Loucy (cell line): ENCODE data around the gene NUP54.

Source experiments
- EZH2phosphoT487 ChIP-seq: fragments of 200-600 bp; IDR thresholded peaks from 2 replicates; pipeline ENCODE4 v1.6.1; 2018; ENCODE audit warnings: antibody characterized with exemption, mild to moderate bottlenecking, moderate library complexity, borderline replicate concordance
- TF ChIP-seq, protein P1 (sequence below): fragments of 200-600 bp; sonication (generic); conservative IDR thresholded peaks from 2 replicates; pipeline ENCODE4 v1.5.1; 2014; ENCODE audit warnings: mild to moderate bottlenecking, antibody characterized with exemption, low read length

DNA sequence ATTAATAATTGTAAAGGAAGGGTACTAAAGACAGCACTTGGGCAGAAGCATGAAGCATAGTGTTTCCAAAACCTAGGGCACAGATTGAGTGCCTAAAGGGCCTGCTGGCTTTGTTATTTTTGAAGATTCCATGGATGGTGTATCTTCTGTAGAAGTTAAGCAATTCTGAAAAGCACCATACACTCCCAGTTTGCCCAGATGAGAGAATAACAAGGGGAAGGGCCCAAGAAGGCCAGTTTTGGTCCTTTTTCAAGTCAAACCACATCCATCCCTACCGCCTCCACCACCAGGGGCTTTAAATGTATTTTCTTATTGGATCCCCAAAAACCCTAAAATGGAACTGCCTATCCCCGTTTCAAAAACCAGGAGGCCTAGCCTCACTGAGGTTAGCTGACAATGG is 48.2 kb upstream of the NUP54 start:
- TF ChIP-seq, protein P1, sequence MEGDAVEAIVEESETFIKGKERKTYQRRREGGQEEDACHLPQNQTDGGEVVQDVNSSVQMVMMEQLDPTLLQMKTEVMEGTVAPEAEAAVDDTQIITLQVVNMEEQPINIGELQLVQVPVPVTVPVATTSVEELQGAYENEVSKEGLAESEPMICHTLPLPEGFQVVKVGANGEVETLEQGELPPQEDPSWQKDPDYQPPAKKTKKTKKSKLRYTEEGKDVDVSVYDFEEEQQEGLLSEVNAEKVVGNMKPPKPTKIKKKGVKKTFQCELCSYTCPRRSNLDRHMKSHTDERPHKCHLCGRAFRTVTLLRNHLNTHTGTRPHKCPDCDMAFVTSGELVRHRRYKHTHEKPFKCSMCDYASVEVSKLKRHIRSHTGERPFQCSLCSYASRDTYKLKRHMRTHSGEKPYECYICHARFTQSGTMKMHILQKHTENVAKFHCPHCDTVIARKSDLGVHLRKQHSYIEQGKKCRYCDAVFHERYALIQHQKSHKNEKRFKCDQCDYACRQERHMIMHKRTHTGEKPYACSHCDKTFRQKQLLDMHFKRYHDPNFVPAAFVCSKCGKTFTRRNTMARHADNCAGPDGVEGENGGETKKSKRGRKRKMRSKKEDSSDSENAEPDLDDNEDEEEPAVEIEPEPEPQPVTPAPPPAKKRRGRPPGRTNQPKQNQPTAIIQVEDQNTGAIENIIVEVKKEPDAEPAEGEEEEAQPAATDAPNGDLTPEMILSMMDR = no peak
- TF ChIP-seq EZH2phosphoT487 = no peak
